Astrocyte of the spinal cord (primary cell): Measurements from ENCODE around the gene MYLK.

Experiments
- DNase-seq: peaks from one replicate; pipeline ENCODE4 v3.0.0; 2011; ENCODE audit warnings: low read depth, low spot score
- H3K4me3 ChIP-seq: 2 replicates; pipeline ENCODE4 v1.5.1; 2011; ENCODE audit warnings: low read depth, mild to moderate bottlenecking, low read length, moderate library complexity
- CTCF ChIP-seq: IDR thresholded peaks from 2 replicates; pipeline ENCODE4 v1.5.1; 2012; ENCODE audit warnings: low read depth, mild to moderate bottlenecking, low read length, inconsistent platforms
- in situ Hi-C: cut with HindIII; loops from 2 replicates; pipeline ENCODE4 v1.10.0; 2017; ENCODE audit warnings: low sequenced_read_pairs

The MYLK gene

GRCh38 chr3:123688241-123688747 lies 195.8 kb downstream of the MYLK start:
- no peak overlapping the region for H3K4me3 ChIP-seq
- no peak for TF ChIP-seq CTCF
- in situ Hi-C loops, result no loop called here
- peak; percentile 92 for DNase-seq

- no peak for TF ChIP-seq CTCF
- no peak for DNase-seq
- in situ Hi-C loops, result no loop called here
- no peak overlapping the region for H3K4me3 ChIP-seq
These were observed 196.8 kb downstream of the MYLK start for GRCh38 chr3:123687286-123687685.

- in situ Hi-C loops, result no loop called here
- H3K4me3 ChIP-seq, result no peak overlapping the region
- TF ChIP-seq CTCF, result no peak
- DNase-seq, result peak; percentile 36
These were observed 197.9 kb downstream of the MYLK start for GRCh38 chr3:123686251-123686650.

- H3K4me3 ChIP-seq, result no peak overlapping the region
- DNase-seq, result no peak
- in situ Hi-C loops, result no loop called here
- TF ChIP-seq CTCF, result no peak
These were observed 198.4 kb downstream of the MYLK start for GRCh38 chr3:123685780-123686179.

- no peak for DNase-seq
- in situ Hi-C loops, result no loop called here
- TF ChIP-seq CTCF, result no peak
- H3K4me3 ChIP-seq, result no peak overlapping the region
These were observed 199.5 kb downstream of the MYLK start for GRCh38 chr3:123684636-123685035.

GRCh38 chr3:123684209-123684608 lies 199.9 kb downstream of the MYLK start:
- DNase-seq, result no peak
- TF ChIP-seq CTCF, result no peak

More at GRCh38 chr3:123684209-123684608, 199.9 kb downstream of the MYLK start:
- no peak overlapping the region for H3K4me3 ChIP-seq
- in situ Hi-C loops, result no loop called here
